ENCODE results near the gene LHFPL6. TPM values are rescaled to one million over a fixed set of nuclear protein-coding genes. Genes with fewer than 3 reads are reported as not detected.

LHFPL6 gene
- total RNA-seq, 1 experiment from 2014 or later: 3.6 TPM

DNA sequence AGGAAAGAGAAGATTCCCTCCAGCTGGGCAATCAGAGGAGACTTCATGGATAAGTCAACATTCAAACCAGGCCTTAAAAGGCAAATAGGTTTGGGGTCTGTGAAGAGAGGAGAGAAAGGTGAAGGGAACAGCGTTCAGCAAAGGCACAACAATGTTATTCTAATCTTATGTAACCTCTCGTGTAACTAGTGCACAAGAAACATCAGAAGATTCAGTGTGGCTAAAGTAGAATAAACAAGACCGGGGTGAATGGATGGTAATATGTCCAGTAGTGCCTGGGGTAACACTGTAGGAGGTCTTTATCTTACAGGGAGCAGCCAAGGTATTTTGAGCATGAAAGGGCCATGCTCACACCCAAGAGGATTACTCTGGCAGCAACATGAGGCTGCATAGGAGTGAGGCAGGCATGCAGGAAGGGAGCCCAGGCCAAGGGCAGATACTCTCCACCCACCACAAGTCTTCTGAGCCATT lies 24.1 kb downstream of the LHFPL6 start:
- H3K27ac Mint-ChIP-seq (ENCODE audit: unreplicated experiment): no peak overlapping the region
- POLR2A ChIA-PET: no interaction called here

DNA sequence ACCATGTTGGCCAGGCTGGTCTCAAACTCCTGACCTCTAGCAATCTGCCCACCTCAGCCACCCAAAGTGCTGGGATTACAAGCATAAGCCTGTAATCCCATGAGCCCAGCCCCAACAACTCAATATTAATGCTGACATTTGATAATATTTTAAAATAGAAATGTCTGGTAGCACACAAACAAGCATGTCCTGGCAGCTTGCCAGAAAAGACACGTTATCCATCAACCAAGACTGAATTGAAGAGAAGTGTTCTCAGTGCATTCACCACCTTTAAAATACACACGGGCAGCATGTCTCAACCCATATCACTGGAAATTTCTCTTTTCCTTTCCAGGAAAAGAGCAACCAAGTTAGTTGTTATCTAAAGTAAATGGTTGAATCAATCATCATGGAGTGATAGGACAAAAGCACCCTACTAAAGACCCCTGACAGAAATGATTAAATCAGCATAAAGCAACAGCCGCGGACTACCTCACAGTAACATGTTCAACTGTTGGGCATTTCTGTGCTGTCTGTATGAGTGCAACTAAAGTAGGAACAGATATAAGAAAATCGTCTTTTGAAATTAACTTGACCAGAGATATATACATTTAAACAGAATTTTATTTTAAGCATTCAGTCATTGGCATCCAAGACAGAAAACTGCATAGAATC lies 25.0 kb downstream of the LHFPL6 start:
- no peaks in the 10 kb centered on the region for H3K27me3 ChIP-seq (replicated peaks; ENCODE audit: control insufficient read depth, insufficient read depth, low read length)
- POLR2A ChIA-PET: no interaction called here
- no peak overlapping the region for H3K4me3 ChIP-seq (ENCODE audit: low read depth, low read length)
- no peaks in the 10 kb centered on the region for H3K9me3 ChIP-seq
- Mint-ChIP-seq H3K36me3 (ENCODE audit: insufficient read depth, unreplicated experiment) (no peaks in the 10 kb centered on the region), H3K4me3 (ENCODE audit: unreplicated experiment) (no peak overlapping the region), H3K27me3 (ENCODE audit: insufficient read depth, unreplicated experiment) (no peaks in the 10 kb centered on the region), H3K27ac (ENCODE audit: unreplicated experiment) (no peak overlapping the region), H3K9me3 (ENCODE audit: unreplicated experiment) (no peaks in the 10 kb centered on the region), H3K4me1 (ENCODE audit: low read depth, unreplicated experiment) (peaks cover 5% of the 10 kb centered on the region)
- CTCF ChIA-PET: interaction anchor here (1.0 kb wide), 1 partner anchor 33 kb away, joined by 4 read pairs; no protein-coding TSS in a partner anchor
- no peaks in the 10 kb centered on the region for H3K36me3 ChIP-seq (ENCODE audit: control insufficient read depth, insufficient read depth, low read length)
- H3K4me1 ChIP-seq: no peaks in the 10 kb centered on the region
- no TSS peak for BruUV-seq (replicated peaks)
- no peak for DNase-seq
- intact Hi-C loops (cut with micrococcal nuclease; ENCODE audit: unreplicated experiment): no loop called here
- TF ChIP-seq, protein P1, sequence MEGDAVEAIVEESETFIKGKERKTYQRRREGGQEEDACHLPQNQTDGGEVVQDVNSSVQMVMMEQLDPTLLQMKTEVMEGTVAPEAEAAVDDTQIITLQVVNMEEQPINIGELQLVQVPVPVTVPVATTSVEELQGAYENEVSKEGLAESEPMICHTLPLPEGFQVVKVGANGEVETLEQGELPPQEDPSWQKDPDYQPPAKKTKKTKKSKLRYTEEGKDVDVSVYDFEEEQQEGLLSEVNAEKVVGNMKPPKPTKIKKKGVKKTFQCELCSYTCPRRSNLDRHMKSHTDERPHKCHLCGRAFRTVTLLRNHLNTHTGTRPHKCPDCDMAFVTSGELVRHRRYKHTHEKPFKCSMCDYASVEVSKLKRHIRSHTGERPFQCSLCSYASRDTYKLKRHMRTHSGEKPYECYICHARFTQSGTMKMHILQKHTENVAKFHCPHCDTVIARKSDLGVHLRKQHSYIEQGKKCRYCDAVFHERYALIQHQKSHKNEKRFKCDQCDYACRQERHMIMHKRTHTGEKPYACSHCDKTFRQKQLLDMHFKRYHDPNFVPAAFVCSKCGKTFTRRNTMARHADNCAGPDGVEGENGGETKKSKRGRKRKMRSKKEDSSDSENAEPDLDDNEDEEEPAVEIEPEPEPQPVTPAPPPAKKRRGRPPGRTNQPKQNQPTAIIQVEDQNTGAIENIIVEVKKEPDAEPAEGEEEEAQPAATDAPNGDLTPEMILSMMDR (IDR thresholded peaks at IDR 0.05; ENCODE audit: insufficient read depth in 1 of 2, low read depth in 1 of 2, low read length in 1 of 2, severe bottlenecking in 1 of 2, unreplicated experiment in 1 of 2): no peak

More for the DNA sequence above, 24.1 kb downstream of the LHFPL6 start:
- no peaks in the 10 kb centered on the region for H3K4me1 ChIP-seq
- no peak overlapping the region for H3K4me3 ChIP-seq (ENCODE audit: low read depth, low read length)
- Mint-ChIP-seq H3K27me3 (ENCODE audit: insufficient read depth, unreplicated experiment) (no peaks in the 10 kb centered on the region), H3K4me1 (ENCODE audit: low read depth, unreplicated experiment) (peaks cover 5% of the 10 kb centered on the region), H3K4me3 (ENCODE audit: unreplicated experiment) (no peak overlapping the region), H3K36me3 (ENCODE audit: insufficient read depth, unreplicated experiment) (no peaks in the 10 kb centered on the region), H3K9me3 (ENCODE audit: unreplicated experiment) (no peaks in the 10 kb centered on the region)
- CTCF ChIA-PET: no interaction called here
- BruUV-seq (replicated peaks): no TSS peak
- intact Hi-C loops (cut with micrococcal nuclease; ENCODE audit: unreplicated experiment): no loop called here
- TF ChIP-seq, protein P1 (IDR thresholded peaks at IDR 0.05; ENCODE audit: insufficient read depth in 1 of 2, low read depth in 1 of 2, low read length in 1 of 2, severe bottlenecking in 1 of 2, unreplicated experiment in 1 of 2): no peak
- H3K27me3 ChIP-seq (replicated peaks; ENCODE audit: control insufficient read depth, insufficient read depth, low read length): no peaks in the 10 kb centered on the region
- no peaks in the 10 kb centered on the region for H3K9me3 ChIP-seq
- no peaks in the 10 kb centered on the region for H3K36me3 ChIP-seq (ENCODE audit: control insufficient read depth, insufficient read depth, low read length)
- no peak for DNase-seq

DNA sequence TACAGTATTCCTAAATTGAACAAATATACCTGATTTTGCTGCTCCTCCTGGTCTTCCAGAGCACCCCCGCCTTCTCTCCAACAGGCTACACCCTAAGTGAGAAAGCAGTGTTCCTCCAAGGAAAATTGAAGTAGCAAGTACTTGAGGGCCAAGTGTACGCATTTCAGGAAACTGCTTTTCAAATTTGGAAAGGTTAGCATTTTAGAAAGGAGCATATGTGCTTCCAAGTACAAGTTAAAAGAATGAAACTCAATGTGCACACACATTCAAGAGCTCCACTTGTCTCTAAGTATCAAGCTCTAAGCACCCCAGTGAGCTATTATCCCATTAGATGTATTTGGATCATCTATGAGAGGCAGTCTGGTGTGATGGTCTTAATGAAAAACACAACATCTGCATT lies 25.8 kb downstream of the LHFPL6 start:
- DNase-seq: no peak
- Mint-ChIP-seq H3K27ac (ENCODE audit: unreplicated experiment) (no peak overlapping the region), H3K4me3 (ENCODE audit: unreplicated experiment) (no peak overlapping the region), H3K36me3 (ENCODE audit: insufficient read depth, unreplicated experiment) (no peaks in the 10 kb centered on the region), H3K4me1 (ENCODE audit: low read depth, unreplicated experiment) (peaks cover 5% of the 10 kb centered on the region), H3K27me3 (ENCODE audit: insufficient read depth, unreplicated experiment) (no peaks in the 10 kb centered on the region), H3K9me3 (ENCODE audit: unreplicated experiment) (no peaks in the 10 kb centered on the region)
- Histone ChIP-seq H3K9me3 (no peaks in the 10 kb centered on the region), H3K36me3 (ENCODE audit: control insufficient read depth, insufficient read depth, low read length) (no peaks in the 10 kb centered on the region), H3K4me3 (ENCODE audit: low read depth, low read length) (no peak overlapping the region), H3K4me1 (no peaks in the 10 kb centered on the region), H3K27me3 (replicated peaks; ENCODE audit: control insufficient read depth, insufficient read depth, low read length) (no peaks in the 10 kb centered on the region)
- TF ChIP-seq, protein P1 (IDR thresholded peaks at IDR 0.05; ENCODE audit: insufficient read depth in 1 of 2, low read depth in 1 of 2, low read length in 1 of 2, severe bottlenecking in 1 of 2, unreplicated experiment in 1 of 2): no peak
- BruUV-seq (replicated peaks): no TSS peak
- ChIA-PET CTCF (interaction anchor here (1.0 kb wide), 1 partner anchor 34 kb away, joined by 4 read pairs; no protein-coding TSS in a partner anchor), POLR2A (no interaction called here)
- intact Hi-C loops (cut with micrococcal nuclease; ENCODE audit: unreplicated experiment): no loop called here
